ENCODE results near the gene HSPA4L.

The HSPA4L gene

DNA sequence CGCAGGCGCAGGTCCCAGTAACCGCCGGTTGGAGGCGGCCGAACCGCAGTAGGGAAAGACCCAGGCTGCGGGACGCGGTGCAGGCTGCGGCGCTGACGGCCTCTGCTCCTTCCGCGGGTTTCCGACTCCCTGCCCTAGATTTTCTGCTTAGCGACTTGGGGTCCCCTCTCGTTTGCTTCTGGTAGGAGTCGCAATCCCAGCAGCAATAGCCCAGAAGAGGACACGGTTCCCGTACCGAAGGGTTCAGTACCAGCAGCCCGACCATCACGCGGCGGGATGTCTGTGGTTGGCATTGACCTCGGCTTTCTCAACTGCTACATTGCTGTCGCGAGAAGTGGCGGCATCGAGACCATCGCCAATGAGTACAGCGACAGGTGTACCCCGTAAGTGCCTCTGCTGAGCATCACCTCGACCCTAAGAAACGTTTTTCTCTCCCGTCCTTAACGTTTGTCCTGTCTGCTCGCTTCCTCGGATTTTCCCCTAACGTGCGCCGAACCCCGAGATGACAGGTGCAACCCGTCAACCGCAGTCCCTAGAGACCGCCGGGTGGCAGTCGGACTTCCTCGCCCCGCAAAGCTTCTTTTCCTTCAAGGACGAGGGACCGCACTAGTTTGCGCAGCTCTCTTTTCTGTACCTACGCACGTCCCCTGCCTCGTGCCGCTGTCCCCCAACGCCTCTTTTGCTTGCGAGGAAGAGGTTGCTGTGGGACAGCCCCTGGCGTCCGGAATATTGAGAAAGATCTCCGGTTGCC, at the start of gene HSPA4L:
TSS of gene HSPA4L (plus strand) at position 48 of the 751 bp plus-strand sequence. CDS start at position 277, 229 bp downstream.
- peak; percentile 73 for DNase-seq

DNA sequence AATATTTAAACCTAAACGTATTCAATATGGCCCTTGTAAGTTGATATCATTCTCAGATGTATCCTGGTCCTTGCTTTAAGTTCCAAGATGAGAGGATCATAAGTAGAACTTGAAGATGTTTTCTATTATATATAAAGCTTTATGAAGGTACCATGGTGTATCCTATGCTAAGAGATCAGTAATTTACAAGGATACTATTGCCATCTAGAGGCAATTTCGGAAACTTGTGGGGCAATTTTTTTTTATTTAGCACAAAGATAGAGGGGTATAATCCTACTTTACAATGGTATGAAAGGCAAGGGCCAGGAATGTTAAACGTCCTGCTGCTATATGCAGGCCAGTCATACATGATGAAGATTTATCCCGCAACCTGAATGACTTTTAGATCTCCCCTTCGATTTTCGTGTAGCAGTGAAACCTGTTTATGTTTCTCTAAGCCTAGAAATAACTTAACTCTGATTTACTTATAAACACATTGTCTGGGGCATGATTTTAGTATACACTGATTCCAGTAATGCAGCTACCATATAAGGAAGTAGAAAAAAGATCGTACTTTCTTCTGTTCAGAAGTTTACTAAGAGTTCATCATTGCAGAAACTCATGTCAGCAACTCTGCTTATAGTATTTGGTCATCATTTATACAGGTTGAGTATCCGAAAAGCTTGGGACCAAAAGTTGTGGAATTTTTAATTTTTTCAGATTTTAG, 49.3 kb upstream of the HSPA4L start:
- peak; percentile 11 for DNase-seq

DNA sequence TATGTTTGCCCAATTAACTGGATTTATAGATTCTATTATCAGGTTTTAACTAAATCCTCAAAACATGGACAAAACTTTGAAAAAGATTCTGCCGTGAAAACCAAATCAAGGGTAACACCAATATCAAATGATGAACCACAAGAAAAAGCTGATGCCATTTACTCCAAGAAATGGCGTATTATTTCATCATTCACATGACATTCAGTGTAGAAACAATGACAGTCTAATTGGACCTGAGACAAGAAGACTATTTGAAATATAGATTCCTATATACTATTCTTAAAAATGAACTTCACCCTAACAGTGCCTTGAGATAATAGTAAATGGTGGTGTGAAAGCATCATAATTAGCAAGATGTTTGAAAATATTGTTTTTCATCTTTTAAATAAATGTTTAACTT, 47.1 kb upstream of the HSPA4L start:
- DNase-seq: no peak

DNA sequence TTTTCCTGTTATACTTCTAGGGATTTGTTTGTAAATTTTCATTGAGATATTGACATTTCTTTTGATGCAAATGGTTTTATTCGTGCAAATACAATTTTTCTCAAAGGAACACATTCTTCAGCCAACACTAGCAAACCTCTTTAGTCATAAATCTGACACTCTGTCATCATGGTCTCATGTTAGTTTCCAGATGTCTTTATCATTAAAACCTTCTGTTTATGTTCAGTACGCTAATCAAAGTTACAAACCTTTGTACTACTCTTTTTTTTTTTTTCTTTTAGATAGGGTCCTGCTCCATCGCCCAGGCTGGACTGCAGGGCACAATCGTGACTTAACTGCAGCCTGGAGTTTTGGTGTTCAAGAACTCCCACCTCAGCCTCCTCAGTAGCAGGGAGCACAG, 44.8 kb upstream of the HSPA4L start:
- no peak for DNase-seq

DNA sequence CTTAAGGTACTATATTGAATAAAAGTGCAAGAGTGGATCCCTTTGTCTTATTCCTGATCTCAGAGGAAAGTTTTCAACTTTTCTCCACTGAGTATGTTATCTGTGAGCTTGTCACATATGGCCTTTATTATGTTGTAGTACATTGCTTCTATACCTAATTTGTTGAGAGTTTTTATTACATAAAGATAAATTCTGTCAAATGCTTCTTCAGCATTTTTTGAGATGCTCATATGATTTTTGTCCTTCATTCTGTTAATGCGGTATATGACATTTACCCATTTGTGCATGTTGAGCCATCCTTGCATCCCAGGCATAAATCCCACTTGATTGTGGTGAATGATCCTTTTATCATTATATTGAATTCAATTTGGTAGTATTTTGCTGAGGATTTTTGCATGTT, 40.9 kb upstream of the HSPA4L start:
- no peak for DNase-seq

DNA sequence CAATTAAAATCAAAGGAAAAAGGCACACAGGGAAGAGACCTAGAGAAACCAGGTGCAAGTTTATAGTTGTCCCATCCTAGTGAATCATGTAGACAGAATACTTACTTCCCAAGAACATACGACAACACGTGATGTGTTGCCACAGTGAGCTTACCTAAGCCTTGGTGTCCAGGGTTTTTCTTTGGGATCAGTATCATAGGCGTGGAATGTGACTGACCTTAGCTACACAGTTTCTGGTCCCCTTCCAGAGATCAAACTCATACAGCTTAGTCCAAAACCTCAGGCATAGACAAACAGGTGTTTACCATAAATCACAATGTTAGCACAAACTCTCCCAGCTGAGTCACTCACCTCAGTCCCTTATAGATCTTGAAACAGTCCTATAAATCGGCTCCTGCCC, 34.2 kb upstream of the HSPA4L start:
- no peak for DNase-seq

DNA sequence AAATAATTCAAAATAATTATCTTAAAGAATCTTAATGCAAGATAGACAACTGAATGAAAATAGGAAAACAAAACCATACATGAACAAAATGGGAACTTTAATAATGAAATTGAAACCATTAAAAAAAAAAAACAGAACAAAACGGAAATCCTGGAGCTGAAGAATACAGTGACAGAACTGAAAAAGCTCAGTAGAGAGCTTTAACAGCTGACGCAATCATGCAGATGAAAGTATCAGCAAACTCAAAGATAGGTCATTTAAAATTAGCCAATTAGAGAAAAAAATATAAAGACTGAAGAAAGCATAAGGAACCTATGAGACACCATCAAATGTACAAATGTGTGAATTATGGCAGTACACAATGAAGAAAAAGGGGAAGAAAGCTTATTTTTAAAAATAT, 33.2 kb upstream of the HSPA4L start:
- DNase-seq: no peak

DNA sequence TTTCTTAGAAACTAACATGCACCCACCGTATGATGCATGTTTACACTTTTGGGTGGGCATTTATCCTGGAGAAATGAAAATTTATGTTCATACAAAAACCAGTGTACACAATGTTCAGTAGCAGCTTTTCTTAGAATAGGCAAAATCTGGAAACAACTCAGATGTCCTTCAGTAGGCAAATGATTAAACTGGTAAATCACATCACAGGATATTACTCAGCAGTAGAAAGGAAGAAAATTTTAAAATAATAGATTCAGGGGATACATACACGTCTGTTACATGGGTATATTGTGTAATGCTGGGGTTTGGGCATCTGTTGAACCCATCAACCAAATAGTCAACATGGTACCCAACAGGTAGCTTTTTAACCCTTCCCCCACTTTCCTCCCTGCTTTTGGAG, 25.2 kb upstream of the HSPA4L start:
- DNase-seq: no peak

DNA sequence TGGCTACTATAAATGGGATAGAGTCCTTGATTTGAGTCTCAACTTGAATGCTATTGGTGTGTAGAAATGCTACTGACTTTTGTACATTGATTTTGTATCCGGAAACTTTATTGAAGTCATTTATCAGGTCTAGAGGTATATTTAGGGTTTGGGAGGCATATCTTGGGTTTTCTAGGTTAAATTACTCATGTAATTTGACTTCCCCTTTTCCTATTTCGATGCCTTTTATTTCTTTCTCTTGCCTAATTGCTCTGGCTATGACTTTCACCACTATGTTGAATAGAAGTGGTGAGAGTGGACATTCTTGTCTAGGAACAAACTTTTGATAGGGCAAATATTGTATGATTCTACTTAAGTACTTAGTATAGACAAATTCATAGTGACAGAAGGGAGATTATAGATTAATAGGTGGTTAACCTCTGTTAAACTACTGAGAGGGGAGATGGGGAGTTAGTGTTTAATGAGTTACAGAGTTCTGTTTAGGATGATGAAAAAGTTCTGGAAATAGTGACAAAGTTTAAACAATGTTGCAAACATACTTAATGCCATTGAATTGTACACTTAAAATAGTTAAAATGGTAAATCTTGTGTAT, 22.8 kb upstream of the HSPA4L start:
- DNase-seq: no peak

DNA sequence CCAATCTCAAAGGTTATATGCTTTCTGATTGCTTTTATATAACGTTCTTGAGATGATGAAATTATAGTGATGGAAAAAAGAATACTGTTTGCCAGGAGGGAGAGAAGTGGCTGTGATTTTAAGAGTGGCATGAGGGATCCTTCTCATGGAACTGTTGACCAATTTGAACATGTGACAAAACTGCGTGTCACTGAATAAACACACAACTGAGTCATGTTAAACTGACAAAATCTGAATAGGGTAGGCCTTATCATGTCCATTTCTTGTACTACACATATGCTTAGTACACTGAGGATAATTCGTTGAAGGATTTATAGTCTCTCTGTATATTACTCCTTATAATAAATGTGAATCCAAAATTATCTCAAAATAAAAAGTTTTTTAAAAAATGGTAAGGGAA, 22.2 kb upstream of the HSPA4L start:
- no peak for DNase-seq

DNA sequence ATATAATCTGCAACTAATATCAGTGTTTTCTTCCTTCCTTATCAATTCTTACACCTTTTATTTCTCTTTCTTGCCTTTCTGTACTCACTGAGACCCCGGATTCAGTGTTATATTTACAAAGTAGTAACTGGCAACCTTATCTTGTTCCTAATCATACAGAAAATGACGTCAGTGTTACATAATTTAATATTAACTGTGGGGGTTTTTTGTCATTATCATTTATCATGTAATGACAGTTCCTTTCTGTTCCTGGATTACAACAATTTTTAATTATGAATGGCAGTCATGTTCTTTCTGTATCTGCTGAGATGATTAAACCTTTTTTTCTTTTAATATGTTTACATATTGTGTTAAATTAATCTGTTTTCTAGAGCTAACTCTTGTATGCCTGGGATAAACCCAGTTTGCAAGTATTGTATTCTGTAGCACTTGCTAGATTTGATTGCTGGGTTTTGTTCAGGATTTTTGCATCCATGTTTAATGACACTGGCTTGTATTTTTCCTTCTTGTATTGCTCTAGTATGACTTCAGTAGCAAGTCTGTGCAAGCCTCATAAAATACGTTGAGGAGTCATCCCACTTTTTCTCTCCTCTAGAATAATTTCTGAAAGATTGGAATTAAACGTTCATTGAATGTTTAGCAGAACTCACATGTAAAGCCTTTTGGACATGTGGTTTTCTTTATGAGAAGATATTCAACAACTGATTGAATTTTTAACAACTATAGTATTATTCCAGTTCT, 10.4 kb upstream of the HSPA4L start:
- no peak for DNase-seq

DNA sequence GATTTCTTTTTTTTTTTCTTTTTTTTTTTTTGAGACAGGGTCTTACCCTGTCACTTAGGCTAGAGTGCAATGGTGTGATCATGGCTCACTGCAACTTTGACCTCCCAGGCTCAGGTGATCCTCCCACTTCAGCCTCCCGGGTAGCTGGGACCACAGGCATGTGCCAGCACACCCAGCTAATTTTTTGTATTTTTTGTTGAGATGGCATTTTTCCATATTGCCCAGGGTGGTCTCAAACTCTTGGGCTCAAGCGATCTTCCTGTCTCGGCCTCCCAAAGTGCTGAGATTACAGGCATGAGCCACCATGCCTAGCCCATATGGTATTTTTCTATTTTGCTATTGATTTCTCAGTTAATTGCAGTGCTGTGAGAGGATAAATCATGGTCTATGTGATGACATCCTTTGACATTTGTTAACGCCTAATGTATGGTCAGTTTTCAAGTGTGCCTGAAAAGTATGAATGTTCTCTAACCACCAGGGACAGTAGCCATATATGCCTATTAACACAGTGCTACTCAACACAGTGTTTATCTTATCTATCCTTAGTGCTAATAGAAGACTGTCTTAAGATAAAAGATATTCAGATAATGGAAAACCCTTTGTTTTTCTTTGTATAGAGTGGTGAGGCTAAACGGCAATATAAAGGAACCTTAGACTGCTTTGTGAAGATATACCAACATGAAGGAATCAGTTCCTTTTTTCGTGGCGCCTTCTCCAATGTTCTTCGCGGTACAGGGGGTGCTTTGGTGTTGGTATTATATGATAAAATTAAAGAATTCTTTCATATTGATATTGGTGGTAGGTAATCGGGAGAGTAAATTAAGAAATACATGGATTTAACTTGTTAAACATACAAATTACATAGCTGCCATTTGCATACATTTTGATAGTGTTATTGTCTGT, 9.1 kb upstream of the HSPA4L start:
- no peak for DNase-seq

DNA sequence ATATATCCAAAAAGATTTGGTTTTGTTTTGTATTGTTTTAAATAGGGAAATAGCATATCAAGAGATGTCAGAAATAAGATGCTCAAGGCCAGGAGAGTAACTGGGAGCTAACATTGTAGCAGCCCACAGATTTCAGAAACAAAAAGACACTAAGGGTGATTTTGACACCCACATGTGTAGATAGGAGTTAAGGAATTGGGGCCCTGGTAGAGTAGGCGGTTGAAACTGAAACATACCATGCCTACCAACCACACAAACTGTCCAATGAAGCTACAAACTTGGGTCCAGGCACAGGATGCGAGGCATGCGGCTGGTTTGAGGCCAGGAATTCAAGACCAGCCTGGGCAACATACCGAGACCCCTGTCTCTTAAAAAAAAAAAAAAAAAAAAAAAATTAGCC, 6.3 kb upstream of the HSPA4L start:
- DNase-seq: no peak

DNA sequence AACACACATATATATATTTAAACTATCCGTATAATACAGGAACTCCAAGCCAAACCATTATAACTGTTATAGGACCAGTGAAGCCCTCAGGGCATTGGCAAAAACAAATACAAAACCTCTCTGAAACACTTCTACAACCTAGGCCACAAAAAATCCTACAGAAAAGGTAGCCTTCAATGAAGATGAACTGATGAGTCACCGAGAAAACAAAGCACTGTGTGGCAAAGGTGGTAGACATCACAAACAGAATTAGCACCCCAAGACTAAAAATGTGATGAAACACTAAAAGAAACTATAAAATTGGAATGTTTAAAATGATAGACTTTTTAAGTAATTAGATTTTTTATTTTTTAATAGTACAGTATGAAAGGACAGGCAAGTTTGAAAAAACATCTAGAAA, 5.5 kb upstream of the HSPA4L start:
- no peak for DNase-seq

DNA sequence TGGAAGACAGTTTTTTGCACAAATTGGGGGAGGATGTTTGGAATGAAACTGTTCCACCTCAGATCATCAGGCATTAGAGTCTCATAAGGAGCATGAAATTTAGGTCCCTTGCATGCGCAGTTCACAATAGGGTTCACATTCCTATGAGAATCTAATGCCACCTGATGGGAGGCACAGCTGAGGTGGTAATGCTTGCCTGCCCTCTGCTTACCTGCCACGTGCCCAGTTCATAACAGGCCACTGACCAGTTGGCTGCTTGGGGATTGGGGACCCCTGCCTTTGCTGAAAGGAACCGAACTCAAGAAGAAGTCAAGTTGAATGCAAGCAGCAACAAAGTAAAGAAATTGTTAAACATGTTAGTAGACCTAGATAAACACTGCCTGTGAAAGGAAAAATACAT, 4.6 kb upstream of the HSPA4L start:
- DNase-seq: no peak

DNA sequence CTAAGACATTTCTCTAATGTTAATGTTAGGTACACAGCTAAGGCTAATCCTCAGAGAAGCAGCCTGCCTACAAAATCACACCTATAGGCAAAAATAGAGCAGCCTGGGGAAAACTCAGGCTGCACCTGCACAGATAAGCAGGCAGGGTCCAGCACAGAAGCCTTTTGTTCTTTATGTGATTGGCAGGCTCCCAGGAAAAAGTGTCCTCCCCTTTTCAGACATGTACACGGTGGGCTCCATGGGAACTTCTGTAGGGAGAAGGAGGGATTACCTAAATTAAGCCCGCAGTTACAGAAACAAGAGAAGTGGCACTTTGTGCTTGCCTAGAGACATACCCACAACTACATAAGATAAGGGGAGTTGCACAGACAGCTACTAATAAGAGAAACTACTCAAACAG, 4.0 kb upstream of the HSPA4L start:
- DNase-seq: no peak

DNA sequence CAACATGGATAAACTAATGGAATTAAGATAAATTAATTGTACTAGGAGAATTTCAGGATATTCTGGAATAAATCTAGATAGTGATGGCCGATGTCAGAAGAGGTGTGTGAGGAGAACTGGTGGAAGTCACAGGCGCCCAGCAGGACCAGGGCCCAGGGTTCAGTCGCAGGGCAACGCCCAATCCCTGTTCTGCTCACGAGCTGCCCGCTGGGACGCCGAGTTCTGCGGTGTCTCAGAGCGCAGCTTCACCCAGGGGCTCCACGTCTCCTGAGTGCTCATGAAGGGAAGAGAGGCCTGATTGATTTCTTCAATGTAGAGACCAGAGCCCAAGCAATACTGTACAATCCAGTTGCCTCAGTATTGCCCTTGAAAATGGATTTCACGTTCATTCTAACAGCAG, 1.5 kb upstream of the HSPA4L start:
- DNase-seq: no peak

DNA sequence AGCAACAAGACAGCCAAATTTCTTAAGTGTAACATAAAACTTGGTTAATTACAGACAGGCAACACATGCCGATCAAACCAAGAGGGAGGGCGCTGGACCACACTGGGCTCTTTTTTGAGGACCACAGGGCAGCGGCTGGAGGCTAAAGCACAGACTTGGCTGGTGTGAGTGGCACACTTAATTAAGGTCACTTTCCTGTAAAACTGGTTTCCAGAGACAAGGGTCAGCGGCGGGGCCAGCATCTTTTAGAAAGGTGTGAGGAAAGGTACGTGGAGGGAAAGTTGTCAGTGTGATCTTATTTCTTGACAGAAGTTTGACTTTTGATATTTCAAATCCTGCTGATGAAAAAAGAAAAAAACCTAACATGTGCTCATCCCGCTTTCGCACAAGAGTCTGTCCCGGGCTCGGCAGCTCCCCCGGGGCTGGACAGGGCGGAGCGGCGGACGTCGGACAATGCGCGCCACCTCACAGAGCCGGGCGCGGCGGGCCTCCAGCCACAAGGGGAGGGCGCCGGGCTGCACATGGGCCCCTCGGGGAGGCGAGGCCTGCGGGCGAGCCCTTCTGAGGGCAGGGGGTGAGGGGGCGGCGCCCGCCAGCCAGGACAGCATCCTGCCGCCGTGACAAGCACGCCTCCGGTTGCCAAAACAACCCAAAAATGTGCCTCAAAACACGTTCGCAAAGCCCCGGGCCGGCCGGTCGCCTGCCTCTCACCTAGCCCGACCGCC, 660 bp upstream of the HSPA4L start:
- no peak for DNase-seq

DNA sequence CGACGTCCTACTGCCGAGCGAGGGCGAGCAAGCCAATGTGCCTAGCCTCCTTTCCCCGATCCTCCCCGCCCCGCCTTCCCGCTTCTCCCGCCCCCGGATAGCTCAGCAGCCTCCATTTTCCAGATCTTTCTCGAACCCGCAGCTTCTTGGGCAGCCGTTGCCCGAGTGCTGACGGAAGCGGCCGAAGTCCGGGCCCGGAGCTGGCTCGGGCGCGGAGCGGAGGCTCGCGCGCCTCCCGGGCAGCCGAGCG, 172 bp upstream of the HSPA4L start:
- peak; percentile 84 for DNase-seq

DNA sequence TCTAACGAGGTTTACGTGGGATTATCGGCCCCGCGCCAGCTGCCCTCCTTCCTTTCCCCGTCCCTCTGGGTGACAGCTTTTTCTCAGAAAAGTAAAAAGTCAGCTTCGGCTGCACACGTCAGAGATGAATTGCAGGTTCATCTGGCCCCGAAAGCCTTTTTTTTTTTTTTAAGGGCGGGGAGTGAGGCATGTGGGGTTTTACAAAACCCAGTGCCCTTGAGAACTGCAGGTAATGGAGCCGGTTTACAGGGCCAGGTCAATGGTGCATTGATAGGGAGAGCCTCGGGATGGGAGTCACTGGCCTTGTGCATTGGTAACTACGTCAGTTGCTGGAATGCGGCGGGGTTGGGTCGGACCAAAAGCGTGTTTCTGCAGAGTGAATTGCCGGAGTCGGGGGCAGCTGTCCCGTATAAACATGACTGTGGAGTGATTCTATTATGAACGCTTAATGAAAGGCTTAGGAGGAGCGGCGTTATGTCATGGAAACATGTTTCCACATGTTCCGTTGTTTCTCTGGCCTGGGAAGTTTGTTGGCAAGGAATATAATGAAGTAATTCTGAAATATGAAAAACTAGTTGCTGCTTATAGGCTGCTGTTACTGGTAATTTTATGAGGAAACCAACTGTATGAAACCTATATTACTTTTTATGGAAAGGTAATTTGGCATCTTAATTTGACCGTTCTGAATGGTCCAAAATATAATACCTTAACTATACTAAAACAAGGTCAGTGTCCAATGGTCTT, 1.1 kb downstream of the HSPA4L start:
- DNase-seq: peak; percentile 7
